LNCaP clone FGC (cell line): ENCODE results near the gene TENM4.

Experiments used
- DNase-seq: peaks from one replicate; pipeline ENCODE4 v3.0.0-alpha.2; 2011; ENCODE audit warnings: low read depth
- H3K4me3 ChIP-seq: 2 replicates; pipeline ENCODE4 v1.5.1; 2011; ENCODE audit warnings: mild to moderate bottlenecking, low read depth, low read length, control low read depth
- TF ChIP-seq, protein P1 (sequence below): IDR thresholded peaks from 2 replicates; pipeline ENCODE4 v1.5.1; 2012; ENCODE audit warnings: mild to moderate bottlenecking; ENCODE audit not compliant: control insufficient read depth, insufficient read depth; ENCODE audit errors: extremely low read depth

Gene TENM4

DNA sequence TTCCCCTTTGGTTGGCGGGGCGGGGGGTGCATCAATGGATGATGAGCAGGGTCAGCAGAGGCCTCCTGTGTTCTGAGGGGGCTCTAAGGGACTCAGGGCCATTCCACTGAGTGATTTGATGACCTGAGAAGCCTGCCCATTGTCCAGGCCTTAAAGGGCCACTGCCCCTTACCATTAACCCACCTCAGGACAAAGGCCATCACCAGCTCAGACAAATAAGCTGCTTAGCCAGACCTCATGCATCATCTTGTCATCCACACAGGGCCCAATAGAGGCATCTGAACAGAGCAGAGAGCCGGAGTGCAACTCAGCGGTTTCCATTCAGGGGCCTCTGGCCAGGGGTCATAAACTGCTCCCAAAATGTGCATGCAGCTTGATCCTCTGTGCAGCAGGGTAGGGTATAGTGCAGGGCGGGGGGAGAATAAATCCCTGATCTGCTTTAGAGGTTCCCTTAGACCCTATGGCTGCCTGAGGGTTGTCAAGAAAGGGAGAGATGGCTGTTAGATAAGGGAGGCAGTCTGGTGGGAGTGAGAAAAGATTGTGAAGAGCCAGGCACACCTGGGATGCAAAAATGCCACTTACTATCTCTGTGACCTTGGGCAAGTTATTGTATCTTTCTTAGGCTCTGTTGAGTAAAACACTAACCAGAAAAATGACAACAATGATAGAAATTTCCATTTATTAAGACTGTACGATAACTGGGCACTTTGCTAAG, 490.7 kb downstream of the TENM4 start:
- DNase-seq = no peak
- no peak overlapping the region for H3K4me3 ChIP-seq
- TF ChIP-seq, protein P1, sequence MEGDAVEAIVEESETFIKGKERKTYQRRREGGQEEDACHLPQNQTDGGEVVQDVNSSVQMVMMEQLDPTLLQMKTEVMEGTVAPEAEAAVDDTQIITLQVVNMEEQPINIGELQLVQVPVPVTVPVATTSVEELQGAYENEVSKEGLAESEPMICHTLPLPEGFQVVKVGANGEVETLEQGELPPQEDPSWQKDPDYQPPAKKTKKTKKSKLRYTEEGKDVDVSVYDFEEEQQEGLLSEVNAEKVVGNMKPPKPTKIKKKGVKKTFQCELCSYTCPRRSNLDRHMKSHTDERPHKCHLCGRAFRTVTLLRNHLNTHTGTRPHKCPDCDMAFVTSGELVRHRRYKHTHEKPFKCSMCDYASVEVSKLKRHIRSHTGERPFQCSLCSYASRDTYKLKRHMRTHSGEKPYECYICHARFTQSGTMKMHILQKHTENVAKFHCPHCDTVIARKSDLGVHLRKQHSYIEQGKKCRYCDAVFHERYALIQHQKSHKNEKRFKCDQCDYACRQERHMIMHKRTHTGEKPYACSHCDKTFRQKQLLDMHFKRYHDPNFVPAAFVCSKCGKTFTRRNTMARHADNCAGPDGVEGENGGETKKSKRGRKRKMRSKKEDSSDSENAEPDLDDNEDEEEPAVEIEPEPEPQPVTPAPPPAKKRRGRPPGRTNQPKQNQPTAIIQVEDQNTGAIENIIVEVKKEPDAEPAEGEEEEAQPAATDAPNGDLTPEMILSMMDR = no peak

- TF ChIP-seq, protein P1 = no peak
- DNase-seq = no peak
- H3K4me3 ChIP-seq = no peak overlapping the region
These were observed 493.6 kb downstream of the TENM4 start for GRCh38 chr11:78946945-78947902.

DNA sequence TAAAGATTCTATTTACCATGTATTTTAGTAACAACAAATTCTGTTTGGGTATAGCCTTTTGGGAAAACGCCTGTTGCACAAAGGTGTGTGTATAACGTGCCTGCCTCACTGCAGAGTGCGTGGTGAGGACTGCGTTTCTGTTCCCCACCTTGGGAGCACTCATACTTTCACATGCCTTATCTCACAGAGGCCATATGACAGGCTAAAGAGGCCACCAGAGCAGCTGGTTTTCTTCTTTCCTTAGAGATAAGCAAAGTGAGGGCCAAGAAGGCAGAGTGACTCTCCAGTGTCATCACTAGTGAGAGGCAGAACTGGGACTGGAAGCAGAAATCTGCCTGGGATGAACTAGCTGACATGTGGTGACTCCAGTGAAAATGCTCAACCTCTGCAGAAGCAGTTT, 497.0 kb downstream of the TENM4 start:
- no peak overlapping the region for H3K4me3 ChIP-seq
- TF ChIP-seq, protein P1 = no peak
- DNase-seq = no peak

GRCh38 chr11:78943154-78943553, 497.7 kb downstream of the TENM4 start:
- DNase-seq = no peak
- TF ChIP-seq, protein P1 = no peak
- H3K4me3 ChIP-seq = no peak overlapping the region

- TF ChIP-seq, protein P1 = no peak
- DNase-seq = no peak
- H3K4me3 ChIP-seq = no peak overlapping the region
These were observed 499.5 kb downstream of the TENM4 start for GRCh38 chr11:78941226-78941851.

- TF ChIP-seq, protein P1 = no peak
- DNase-seq = no peak
- H3K4me3 ChIP-seq = no peak overlapping the region
These were observed 500.2 kb downstream of the TENM4 start for GRCh38 chr11:78940500-78941225.
